Osteoblast (primary cell): Measurements from ENCODE around the gene GMEB1. TPM values are rescaled to one million over a fixed set of nuclear protein-coding genes. Genes with fewer than 3 reads are reported as not detected.
A peak's percentile ranks its signal among the peaks of the same experiment; 100 is the strongest.

ENCODE experiments used
- DNase-seq: peaks from one replicate; pipeline ENCODE4 v3.0.0; 2011; ENCODE audit warnings: low spot score, mixed read lengths; ENCODE audit not compliant: insufficient read length; ENCODE audit errors: missing footprints
- H2AFZ ChIP-seq: 2 replicates; pipeline ENCODE4 v1.6.0; 2011; ENCODE audit warnings: mild to moderate bottlenecking, low read length
- H3K27ac ChIP-seq: 2 replicates; pipeline ENCODE4 v1.5.1; 2011; ENCODE audit warnings: mild to moderate bottlenecking, low read depth, low read length, moderate library complexity
- H3K27me3 ChIP-seq: 2 replicates; pipeline ENCODE4 v1.6.0; 2012; ENCODE audit warnings: mild to moderate bottlenecking, control low read depth, inconsistent platforms, low read length, moderate library complexity; ENCODE audit not compliant: insufficient read depth
- H3K36me3 ChIP-seq: 2 replicates; pipeline ENCODE4 v1.5.1; 2011; ENCODE audit warnings: mild to moderate bottlenecking, low read length, control low read depth, moderate library complexity; ENCODE audit not compliant: insufficient read depth
- H3K4me1 ChIP-seq: 2 replicates; pipeline ENCODE4 v1.5.1; 2011; ENCODE audit warnings: mild to moderate bottlenecking, low read length, control low read depth, moderate library complexity; ENCODE audit not compliant: insufficient read depth
- H3K4me2 ChIP-seq: 2 replicates; pipeline ENCODE4 v1.6.0; 2011; ENCODE audit warnings: mild to moderate bottlenecking, low read length; ENCODE audit not compliant: insufficient read depth
- H3K4me3 ChIP-seq: fragments of 200-600 bp; sonication (generic); 3 replicates; pipeline ENCODE4 v1.5.1; 2012; ENCODE audit warnings: mild to moderate bottlenecking, low read length, inconsistent platforms; ENCODE audit not compliant: insufficient read depth
- H3K79me2 ChIP-seq: 2 replicates; pipeline ENCODE4 v1.6.0; 2012; ENCODE audit warnings: mild to moderate bottlenecking, low read length, control low read depth, inconsistent platforms; ENCODE audit not compliant: insufficient read depth
- H3K9me3 ChIP-seq: 2 replicates; pipeline ENCODE4 v1.5.1; 2011; ENCODE audit warnings: low read depth, low read length, control low read depth
- H4K20me1 ChIP-seq: 2 replicates; pipeline ENCODE4 v1.6.0; 2012; ENCODE audit warnings: mild to moderate bottlenecking, low read length, control low read depth; ENCODE audit not compliant: insufficient read depth
- CTCF ChIP-seq: IDR thresholded peaks from 2 replicates; pipeline ENCODE4 v1.5.1; 2011; ENCODE audit warnings: mild to moderate bottlenecking, low read depth, low read length, moderate library complexity; ENCODE audit errors: extremely low read depth
- total RNA-seq: library from RNA; depleted of rRNA; stranded (reverse); fragments of >200 nt; gene quantifications from 2 replicates; pipeline ENCODE4 v1.2.3, GENCODE V29; 2012

GMEB1 gene
- 10.9 and 11.9 TPM in 2 replicates for total RNA-seq

GRCh38 chr1:28668191-28668955 is at the start of gene GMEB1:
TSS of gene GMEB1 (plus strand) at chr1:28668784. CDS start at chr1:28683613, 14,829 bp downstream.
- peaks cover 17% of the 10 kb centered on the region for H3K4me1 ChIP-seq
- no peak for TF ChIP-seq CTCF
- peak within 1 kb of the TSS; percentile 95 for H2AFZ ChIP-seq
- DNase-seq: peak; percentile 99
- peak within 1 kb of the TSS; percentile 93 for H3K27ac ChIP-seq
- peak within 1 kb of the TSS; percentile 98 for H3K4me2 ChIP-seq
- peak within 1 kb of the TSS; percentile 91 for H3K4me3 ChIP-seq
- no peaks in the 10 kb centered on the region for H3K36me3 ChIP-seq
- no peaks in the 10 kb centered on the region for H3K27me3 ChIP-seq
- H4K20me1 ChIP-seq: peaks cover 3% of the 10 kb centered on the region
- no peaks in the 10 kb centered on the region for H3K9me3 ChIP-seq
- peaks cover 28% of the 10 kb centered on the region for H3K79me2 ChIP-seq

GRCh38 chr1:28631713-28632112 is 36.9 kb upstream of the GMEB1 start:
- Histone ChIP-seq H3K9me3 (no peaks in the 10 kb centered on the region), H3K79me2 (peaks cover 8% of the 10 kb centered on the region), H3K4me2 (no peak overlapping the region), H3K4me1 (peaks cover 3% of the 10 kb centered on the region), H3K4me3 (no peak overlapping the region), H3K27ac (no peak overlapping the region), H3K27me3 (no peaks in the 10 kb centered on the region), H4K20me1 (peaks cover 2% of the 10 kb centered on the region), H3K36me3 (no peaks in the 10 kb centered on the region), H2AFZ (no peak overlapping the region)
- no peak for DNase-seq
- no peak for TF ChIP-seq CTCF

GRCh38 chr1:28632560-28632959 is 36.0 kb upstream of the GMEB1 start:
- Histone ChIP-seq H4K20me1 (peaks cover 2% of the 10 kb centered on the region), H2AFZ (no peak overlapping the region), H3K4me1 (peaks cover 3% of the 10 kb centered on the region), H3K27me3 (no peaks in the 10 kb centered on the region), H3K4me3 (no peak overlapping the region), H3K4me2 (no peak overlapping the region), H3K36me3 (no peaks in the 10 kb centered on the region), H3K9me3 (no peaks in the 10 kb centered on the region), H3K27ac (no peak overlapping the region), H3K79me2 (peaks cover 12% of the 10 kb centered on the region)
- peak; percentile 76 for DNase-seq
- TF ChIP-seq CTCF: no peak

GRCh38 chr1:28640766-28641165 is 27.8 kb upstream of the GMEB1 start:
- Histone ChIP-seq H2AFZ (no peak overlapping the region), H3K4me3 (no peak overlapping the region), H3K36me3 (no peaks in the 10 kb centered on the region), H4K20me1 (peaks cover 2% of the 10 kb centered on the region), H3K27ac (no peak overlapping the region), H3K4me1 (peaks cover 25% of the 10 kb centered on the region), H3K79me2 (peaks cover 43% of the 10 kb centered on the region), H3K9me3 (no peaks in the 10 kb centered on the region), H3K27me3 (no peaks in the 10 kb centered on the region), H3K4me2 (no peak overlapping the region)
- DNase-seq: no peak
- TF ChIP-seq CTCF: no peak
